NCI-H2227 (cell line): Measurements from ENCODE around the gene SHISA8.
A peak's percentile ranks its signal among the peaks of the same experiment; 100 is the strongest.
"Not testable (repeated sequence)": the region's sequence is repeated elsewhere in the genome, so short reads cannot be mapped to it uniquely, and the experiment has no call there.

Source experiments
- DNase-seq: peaks from one replicate; lab custom pipeline; 2025; ENCODE audit not compliant: unreplicated experiment; lab: John Stamatoyannopoulos, UW

The SHISA8 gene

GRCh38 chr22:41915035-41915785, at the start of gene SHISA8:
TSS of gene SHISA8 (minus strand) at chr22:41915074. CDS start at chr22:41914667, 407 bp downstream.
- peak; percentile 69 for DNase-seq

- no peak for DNase-seq
These were observed 49.2 kb upstream of the SHISA8 start for GRCh38 chr22:41964112-41964491.

- DNase-seq = no peak
These were observed 48.7 kb upstream of the SHISA8 start for GRCh38 chr22:41963453-41964111.

- DNase-seq = no peak
These were observed 43.2 kb upstream of the SHISA8 start for GRCh38 chr22:41957941-41958556.

- no peak for DNase-seq
These were observed 37.8 kb upstream of the SHISA8 start for GRCh38 chr22:41952713-41953112.

GRCh38 chr22:41951898-41952474, 37.1 kb upstream of the SHISA8 start, which contains the start of gene SMIM45:
TSS of gene SMIM45 (plus strand) at chr22:41952150.
- DNase-seq = peak; percentile 91

GRCh38 chr22:41949297-41949965, 34.6 kb upstream of the SHISA8 start:
- DNase-seq = no peak

GRCh38 chr22:41948928-41949296, 34.0 kb upstream of the SHISA8 start:
- DNase-seq = not testable (repeated sequence)

GRCh38 chr22:41948142-41948541, 33.3 kb upstream of the SHISA8 start:
- no peak for DNase-seq

- no peak for DNase-seq
These were observed 32.7 kb upstream of the SHISA8 start for GRCh38 chr22:41947424-41948080.

GRCh38 chr22:41946629-41947423, 32.0 kb upstream of the SHISA8 start, which contains the start of gene CENPM:
TSS of gene CENPM (minus strand) at chr22:41947152. CDS start at chr22:41947076, 76 bp downstream.
- peak; percentile 94 for DNase-seq

GRCh38 chr22:41943661-41944209, 28.9 kb upstream of the SHISA8 start:
- no peak for DNase-seq

- DNase-seq = peak; percentile 74
These were observed 26.2 kb upstream of the SHISA8 start for GRCh38 chr22:41940832-41941765.

GRCh38 chr22:41939981-41940831, 25.3 kb upstream of the SHISA8 start:
- DNase-seq = no peak

GRCh38 chr22:41936894-41937169, 22.0 kb upstream of the SHISA8 start:
- no peak for DNase-seq

- DNase-seq = no peak
These were observed 20.6 kb upstream of the SHISA8 start for GRCh38 chr22:41935509-41935908.

- no peak for DNase-seq
These were observed 20.1 kb upstream of the SHISA8 start for GRCh38 chr22:41935015-41935351.
